ENCODE data around the gene KCND3.

DNA sequence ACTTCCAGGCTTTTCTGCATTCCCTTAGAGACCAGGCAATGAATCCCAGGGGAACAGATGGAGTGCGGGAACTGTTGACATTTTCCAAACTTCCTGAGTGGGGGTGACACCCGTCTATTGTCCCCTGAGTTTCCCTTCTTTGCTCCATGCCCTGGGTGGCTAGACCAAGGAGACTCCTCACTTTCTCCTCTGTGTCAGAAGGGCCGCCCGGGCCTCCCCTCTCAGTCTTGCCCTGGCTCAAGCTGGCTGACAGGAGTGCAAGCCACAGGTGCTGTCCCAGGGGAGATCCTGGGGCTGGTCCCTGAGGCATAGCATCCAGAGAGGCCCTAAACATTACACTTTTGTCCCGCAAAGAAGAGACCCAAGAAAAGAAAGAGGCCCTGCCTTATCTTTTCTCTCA lies 170.9 kb downstream of the KCND3 start:
- TF ChIP-seq, protein P1, sequence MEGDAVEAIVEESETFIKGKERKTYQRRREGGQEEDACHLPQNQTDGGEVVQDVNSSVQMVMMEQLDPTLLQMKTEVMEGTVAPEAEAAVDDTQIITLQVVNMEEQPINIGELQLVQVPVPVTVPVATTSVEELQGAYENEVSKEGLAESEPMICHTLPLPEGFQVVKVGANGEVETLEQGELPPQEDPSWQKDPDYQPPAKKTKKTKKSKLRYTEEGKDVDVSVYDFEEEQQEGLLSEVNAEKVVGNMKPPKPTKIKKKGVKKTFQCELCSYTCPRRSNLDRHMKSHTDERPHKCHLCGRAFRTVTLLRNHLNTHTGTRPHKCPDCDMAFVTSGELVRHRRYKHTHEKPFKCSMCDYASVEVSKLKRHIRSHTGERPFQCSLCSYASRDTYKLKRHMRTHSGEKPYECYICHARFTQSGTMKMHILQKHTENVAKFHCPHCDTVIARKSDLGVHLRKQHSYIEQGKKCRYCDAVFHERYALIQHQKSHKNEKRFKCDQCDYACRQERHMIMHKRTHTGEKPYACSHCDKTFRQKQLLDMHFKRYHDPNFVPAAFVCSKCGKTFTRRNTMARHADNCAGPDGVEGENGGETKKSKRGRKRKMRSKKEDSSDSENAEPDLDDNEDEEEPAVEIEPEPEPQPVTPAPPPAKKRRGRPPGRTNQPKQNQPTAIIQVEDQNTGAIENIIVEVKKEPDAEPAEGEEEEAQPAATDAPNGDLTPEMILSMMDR (optimal IDR thresholded peaks at IDR 0.05 in 1 of 3, IDR thresholded peaks at IDR 0.05 in 1 of 3, conservative IDR thresholded peaks at IDR 0.05 in 1 of 3; ENCODE audit: extremely low read depth in 1 of 3, insufficient read depth in 2 of 3, low read length in 3 of 3) = no peak
- no peak for TF ChIP-seq EZH2 (IDR thresholded peaks at IDR 0.05; ENCODE audit: low read length)

Data from keratinocyte (primary cell).